HG03045 (cell line): ENCODE measurements around the gene SPTBN2.
"Not testable (repeated sequence)": the region's sequence is repeated elsewhere in the genome, so short reads cannot be mapped to it uniquely, and the experiment has no call there.

Experiments used
- ATAC-seq: cut with Tn5 transposase; IDR thresholded peaks from one replicate; pipeline ENCODE4 v1.9.1; 2021; ENCODE audit warnings: mild to moderate bottlenecking, moderate library complexity; ENCODE audit not compliant: unreplicated experiment

Gene SPTBN2

DNA sequence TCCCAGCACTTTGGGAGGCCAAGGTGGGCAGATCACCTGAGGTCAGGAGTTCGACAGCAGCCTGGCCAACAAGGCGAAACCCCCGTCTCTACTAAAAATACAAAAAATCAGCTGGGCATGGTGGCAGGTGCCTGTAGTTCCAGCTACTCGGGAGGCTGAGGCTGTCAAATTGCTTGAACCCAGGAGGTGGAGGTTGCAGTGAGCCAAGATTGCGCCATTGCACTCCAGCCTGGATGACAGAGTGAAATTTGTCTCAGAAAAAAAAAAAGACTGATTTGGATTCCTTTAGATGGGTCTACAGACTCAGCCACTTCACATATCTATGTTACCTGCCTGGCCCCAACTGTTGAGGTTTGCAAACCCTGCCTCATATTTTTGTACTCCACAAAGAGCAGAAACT, 4.8 kb downstream of the SPTBN2 start:
- not testable (repeated sequence) for ATAC-seq

DNA sequence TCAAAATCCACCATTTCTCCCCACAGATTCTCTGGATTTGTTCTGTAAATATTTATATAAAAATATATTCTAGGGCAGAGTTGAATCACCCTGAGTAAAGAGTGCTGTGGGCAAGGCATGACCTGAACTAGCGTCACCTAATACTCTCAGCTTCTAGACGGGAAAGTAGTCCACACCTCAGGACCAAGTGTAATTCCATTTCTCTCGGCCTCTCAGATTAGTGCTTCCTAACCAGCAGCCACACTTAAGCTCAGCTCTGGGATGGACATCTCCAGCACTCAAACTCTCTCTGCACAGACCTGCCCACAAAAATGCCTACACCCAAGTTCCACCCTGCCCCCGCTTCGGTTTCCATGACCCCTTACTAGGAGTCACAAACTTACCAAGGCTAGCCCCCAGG, 5.3 kb downstream of the SPTBN2 start:
- ATAC-seq, result no peak

DNA sequence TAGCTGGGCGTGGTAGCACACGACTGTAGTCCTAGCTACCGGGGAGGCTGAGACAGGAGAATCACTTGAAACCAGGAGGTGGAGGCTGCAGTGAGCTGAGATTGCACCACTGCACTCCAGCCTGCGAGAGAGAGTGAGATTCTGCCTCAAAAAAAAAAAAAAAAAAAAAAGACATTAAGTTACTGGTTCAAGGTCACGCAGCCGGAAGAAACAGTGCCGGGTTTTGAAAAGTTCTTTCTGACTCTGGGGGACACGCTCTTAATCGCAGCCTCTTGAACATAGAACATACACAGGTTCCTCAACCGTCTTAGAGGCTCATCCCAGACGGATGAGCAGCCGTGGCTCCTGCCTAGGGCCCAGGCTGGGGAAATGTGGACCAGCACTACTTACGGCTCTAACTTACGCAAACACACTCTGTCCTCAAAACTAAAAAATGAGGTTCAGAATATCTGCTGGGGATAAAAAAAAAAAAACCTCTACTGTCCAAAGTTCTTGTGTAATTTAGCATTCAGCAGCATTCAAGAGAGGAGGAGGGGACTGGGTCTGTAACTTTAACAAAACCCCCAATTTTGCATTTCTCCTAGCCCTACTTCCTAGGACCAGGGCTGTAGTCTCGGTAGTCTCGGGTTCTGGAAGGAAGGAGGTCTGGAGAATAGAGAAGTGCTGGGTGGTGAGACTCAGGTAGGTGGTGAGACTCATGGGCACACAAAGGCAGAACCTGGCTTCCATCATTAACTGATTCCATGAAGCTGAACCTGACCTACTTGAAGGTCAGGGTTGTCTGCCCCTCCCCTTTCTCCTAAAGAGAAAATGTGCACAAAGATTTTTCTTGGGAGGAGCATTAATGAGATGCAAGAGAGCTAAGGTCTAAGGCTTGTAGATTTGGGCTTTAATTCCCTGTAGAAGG, 6.0 kb downstream of the SPTBN2 start:
- ATAC-seq, result no peak

DNA sequence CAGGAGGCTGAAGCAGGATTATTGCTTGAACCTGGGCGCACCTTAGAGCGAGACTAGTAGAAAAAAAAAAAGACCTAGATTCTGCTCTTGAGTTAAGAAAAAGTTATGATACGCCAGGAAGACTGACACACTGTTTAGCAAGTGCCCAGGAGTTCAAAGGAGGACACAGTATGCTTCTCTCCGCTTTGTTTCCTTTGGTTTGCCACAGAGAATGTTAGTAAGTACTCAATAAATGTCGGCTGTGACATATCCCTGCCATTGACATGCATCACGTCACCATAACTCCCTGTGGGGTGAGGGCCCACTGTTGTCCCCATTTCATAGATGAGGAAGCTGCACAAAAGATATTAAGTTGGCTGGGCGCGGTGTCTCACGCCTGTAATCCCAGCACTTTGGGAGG, 7.1 kb downstream of the SPTBN2 start:
- no peak for ATAC-seq

DNA sequence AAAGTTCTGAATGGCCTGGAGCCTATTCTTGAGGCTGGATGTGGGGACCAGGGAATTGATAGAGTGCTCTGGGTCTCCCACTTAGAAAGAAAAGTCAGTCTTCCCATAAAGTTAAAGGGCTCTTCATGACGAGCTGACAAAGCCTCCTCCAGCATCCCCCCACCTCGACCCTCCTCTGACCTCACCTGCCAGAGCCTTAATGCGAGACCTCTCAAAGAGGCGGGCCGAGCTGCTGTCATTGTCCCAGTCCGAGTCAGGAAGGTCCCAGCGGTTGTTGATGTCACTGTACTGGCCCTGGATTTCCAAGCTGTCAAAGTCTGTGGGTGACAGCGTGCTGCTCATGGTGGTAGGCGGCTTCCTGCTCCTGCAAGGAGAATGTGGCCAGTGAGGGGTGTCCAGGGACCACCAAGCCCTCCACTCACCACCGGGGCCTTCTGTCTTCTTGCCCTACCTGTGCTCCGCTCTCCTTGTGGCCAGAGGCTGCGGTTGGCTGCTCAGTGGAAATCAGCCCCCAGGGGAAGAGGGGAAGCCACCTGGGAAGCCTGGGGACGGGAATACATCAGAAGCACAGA, 8.0 kb downstream of the SPTBN2 start:
- ATAC-seq, result no peak

DNA sequence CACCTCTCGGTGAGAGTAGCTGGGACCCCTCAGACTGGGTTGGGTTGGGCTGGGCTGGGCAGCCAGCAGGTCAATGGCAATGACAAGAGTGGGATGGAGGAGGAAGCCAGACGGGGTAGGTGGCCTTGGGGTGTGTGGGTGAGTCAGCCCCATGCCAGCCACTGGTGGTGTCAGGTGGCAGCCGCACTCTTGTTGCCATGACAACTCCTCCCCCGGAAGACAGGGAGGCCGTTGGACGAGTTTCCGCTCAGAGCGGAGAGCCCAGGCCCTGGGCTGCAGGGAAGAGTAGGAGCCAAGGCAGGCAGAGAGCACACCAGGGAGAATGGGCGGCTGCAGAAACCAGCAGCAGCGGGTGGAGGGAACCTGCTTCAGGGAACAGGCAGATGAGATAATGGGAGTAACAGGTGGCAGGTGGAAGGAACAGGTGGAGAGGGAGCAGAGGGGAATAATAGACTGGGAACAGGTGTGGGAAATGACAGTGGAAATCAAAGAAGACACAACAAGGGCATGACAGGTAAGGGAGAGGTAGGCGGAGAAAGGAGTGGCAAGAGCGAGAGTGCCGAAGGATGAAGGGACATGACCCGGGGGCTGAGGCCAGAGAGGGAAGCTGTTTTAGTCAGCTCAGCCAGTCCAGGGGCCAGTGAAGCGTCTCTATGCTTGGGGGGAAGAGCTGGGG, 8.7 kb downstream of the SPTBN2 start:
- ATAC-seq, result no peak

DNA sequence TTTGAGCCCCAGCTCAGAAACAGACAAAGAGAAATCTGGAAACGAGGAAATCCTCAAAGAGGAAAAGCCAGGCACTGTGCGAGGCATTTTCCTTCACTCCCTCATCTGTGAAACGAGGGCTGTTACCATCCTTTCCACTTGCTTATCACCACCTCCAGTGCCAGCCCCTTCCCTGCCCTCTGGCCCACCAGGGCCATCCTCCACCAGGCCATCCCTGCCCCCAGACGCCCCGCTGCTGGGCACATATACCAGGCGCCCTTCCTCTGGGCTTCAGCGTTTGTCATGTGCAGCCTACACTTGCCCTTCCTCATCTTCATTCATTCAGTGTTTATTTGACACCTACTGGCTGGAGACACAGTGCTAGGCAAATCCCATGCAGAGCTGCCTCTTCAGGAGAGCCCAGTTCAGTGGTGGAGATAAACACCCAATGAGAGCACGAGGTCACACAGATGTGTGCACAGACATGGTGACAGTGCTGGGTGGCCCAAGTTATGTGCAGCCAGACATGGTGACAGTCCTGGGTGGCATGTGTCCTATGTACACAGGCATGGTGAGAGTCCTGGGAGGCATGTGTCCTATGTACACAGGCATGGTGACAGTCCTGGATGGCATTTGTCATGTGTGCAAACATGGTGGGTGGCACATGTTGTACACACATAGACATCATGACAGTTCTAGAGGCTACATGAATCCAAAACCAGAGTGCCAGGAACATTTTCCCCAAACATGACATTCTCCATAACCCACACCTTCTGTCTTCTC, 9.7 kb downstream of the SPTBN2 start:
- ATAC-seq, result no peak

DNA sequence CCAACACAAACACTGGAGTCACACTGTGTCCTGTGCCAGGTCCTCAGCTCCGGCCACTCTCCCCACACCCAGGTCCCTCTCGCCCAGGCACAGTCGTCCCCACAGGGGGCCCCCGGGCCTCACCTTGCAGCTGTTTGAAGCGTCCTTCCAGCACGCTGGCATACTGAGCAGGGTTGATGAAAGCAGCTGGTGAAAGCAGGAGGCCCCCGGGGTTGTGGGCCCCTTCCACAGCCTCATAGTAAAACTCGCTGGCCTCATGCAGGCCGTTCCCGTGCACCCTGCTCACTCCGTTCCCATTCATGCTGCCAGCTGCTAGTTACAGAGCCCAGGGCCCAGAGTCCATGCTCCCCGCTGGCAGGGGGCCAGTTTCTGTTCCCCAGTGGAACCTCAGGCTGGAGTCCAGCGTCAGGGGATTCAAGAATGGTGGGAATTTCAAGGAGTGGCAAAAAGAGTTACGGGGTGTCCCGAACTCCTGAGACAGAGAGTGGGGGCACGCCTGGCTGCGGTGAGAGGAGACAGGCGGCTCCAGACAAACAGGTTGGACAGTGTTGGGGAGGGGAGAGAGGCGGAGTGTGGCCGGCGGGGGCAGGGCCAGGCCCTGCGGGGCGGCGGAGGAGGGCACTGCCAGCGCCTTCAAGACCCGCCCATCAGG, 10.6 kb downstream of the SPTBN2 start:
- no peak for ATAC-seq

DNA sequence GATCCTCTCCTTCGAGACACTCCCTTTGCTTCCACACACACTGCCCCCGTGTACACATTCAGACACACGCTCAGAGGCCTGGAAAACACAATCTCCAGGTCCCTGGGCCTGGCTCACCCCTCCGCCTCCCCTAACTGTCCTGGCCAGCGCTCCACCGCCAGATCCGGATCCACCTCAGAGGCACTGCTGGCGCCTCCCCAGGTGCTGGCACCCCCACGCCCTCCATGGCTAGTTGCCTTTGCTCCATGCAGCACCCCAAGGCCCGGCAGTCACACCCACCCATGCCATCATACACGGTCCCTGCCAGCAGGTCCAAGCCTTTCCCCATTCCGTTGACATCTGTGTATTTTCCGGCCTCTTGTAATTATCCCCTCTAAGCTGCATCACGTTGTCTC, 11.1 kb downstream of the SPTBN2 start:
- ATAC-seq, result no peak

DNA sequence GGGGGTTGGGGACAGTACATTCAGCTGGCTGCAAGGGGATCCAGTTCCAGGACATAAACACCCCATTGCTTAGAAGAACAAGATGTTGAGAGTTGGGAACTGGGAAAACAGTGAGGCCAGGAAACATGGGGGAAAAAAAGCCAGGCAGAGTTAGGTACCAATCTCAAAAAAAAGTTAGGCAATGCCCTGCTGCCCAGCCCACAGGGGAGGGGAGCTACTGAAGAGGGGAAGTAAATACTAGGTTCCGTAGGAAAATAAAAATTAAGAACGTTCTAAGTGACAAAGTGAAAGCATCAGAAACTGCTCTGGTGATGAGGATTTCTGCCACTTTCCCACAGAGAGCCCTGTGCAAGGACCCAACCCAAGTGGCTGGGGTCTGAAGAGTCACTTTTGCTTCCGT, 12.0 kb downstream of the SPTBN2 start:
- ATAC-seq, result no peak

DNA sequence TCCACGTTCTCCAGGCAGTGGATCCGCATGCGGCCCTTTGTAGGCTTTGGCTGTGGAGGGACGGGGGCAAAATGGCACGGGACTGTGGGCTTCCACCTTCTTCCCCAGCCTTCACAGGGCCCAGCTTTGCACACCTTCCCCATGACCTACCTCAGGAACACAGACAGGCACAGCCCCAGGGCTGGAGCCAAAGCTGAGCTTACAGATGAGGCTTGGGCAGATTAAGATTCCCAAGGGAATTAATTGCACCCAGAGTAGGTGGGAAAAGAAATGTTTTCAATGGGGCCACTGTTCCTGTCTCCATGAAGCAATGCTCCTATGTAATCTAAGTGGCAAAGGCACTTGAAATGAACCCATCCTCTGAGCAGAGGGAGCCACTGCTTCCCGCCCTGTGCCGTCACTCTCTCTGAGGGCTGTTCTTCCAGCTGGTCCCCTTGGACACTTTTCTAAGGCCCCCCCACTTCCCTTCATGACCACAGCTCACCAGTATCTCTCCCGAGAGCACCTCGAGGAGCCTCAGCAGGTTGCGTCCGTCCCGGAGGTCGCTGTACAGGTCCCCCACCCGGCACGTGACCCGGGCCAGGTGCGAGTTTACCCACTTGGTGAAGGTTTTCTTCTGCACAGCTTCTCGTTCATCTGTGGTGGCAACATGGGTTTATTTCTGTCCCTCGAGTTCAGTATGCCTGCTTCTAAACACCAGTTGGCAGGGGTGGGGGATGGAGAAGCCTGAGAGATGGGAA, 13.5 kb downstream of the SPTBN2 start:
- no peak for ATAC-seq

DNA sequence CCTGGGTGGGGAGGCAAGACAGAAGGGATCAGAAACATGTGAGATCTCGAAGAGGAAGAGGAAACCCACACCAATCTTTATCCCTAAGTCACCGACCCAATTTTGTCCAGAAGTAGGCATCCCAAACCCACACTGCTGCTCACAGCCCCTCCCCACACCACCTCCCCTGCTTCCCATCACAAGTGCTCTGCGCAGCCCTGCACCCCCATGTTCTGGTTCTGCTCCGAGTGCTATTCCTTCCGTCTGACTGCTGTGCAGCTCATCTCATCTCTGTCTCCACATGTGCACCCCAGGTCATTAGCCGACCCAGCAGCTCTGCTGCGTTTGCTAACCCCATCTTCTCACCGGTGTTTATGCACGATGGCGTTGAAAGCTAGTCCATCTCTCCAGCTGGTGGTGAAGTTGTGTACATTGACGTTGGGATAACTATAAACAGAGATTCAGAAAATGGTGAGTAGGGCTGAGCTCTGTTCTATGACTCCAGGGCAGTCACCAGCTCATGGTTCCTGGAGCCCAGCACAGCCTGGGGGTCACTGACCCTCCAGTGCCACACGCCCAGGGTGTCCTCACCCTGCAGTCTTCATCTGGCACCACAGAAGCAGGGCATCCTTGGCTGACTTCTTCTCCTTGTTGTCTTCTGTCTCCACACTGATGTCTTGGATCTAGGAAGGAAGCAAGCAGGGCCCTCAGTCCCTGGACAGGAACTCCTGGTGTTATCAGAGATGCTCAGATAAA, 15.1 kb downstream of the SPTBN2 start:
- ATAC-seq, result no peak

DNA sequence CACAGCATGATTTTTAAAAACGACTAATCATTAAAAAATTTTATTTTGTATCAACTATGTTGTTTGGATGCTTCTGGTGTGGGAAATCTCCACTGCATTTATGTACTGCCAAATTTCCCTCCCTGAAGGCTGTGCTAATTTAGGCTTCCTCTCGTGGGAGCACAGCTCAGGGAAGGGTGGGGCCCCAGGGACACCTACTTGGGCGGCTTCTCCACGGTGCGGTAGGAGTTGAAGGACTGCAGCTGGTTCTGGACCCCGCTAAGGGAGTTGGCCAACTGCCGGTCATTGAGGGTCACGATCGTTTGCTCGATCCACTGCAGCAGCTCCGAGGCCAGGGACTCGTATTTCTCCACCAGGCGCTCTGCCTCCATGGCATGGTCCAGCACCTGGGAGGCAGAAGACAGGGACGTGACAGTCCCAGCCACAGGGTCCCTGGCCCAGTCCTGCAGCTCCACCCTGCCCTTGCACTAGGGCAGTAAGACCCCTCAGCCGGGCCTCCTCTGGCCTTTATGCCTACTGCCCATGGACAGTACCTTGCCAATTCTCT, 18.6 kb downstream of the SPTBN2 start:
- no peak for ATAC-seq

DNA sequence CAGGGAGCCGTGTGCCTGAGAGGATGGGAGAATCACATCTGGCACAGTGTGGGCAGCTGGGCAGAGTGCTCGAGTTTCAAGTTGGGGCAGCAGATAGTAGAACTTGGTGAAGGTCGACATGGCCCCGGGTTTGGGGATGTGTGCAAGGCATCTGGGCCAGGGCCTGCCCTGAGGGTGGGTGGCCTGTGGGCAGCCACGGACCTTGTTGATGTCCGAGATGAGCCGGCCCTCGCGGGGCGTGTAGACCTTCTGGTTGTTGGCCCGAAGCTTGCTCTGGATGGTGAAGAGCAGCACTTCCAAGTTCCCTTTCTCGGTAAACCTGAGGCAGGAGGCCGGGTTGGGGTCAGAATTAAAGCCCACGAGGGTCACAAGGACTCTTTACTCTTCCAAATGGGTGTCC, 20.3 kb downstream of the SPTBN2 start:
- no peak for ATAC-seq

DNA sequence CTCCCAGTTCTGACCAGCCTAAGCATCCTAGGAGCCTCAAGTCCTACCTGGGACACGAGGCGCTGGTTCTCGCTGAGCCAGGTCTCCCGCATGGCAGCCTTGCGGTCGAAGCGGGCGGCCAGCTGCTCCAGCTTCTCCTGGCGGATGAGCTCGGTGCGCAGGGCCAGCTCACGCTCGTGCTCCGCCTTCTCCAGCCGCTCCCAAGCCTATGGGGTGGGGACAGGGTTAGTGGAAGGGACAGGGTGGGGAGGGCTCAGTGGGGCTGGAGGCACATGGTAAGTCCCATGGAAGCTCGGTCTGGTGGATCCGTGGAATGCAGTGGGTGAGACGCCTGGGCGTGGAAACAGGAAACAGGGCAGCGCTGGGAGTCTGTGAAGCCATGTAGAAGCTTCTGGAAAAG, 20.9 kb downstream of the SPTBN2 start:
- ATAC-seq, result no peak

DNA sequence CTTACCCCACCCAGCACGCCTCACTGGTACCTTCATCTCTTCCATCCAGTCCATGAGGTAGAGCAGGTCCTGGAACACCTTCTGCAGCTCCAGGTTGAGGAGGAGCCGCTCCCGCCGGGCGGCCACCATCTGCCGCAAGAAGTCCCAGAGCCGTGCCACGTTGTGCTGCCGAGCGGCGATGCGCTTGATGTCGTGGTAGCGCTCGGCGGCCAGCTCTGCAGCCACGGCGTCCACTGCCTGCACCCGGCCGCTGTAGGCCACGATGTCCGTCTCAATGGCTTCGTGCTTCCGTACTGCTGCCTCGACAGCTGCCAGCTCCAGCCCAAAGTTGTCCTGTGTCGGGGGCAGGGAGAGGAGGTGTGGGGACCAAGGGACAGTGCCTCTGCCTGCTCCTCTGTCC, 21.5 kb downstream of the SPTBN2 start:
- ATAC-seq, result no peak

DNA sequence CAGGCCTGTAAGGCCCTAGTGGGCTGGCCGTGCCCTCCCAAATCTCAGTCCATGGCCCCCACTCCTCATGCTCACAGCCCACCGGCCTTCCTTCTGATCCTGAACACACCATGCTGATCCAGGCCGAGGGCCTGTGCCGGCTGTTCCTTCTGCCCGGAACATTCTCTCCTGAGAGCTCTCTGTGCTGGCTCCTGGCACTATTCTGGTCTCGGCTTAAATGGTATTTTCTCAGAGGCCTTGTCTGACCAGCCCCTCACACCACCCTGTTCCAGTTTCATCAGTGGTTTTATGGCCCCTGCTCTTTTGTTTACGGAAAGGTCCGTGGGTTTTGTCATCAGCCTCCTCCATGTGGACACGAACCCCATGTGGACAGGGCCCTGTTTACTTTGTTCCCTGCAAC, 22.0 kb downstream of the SPTBN2 start:
- ATAC-seq, result no peak

DNA sequence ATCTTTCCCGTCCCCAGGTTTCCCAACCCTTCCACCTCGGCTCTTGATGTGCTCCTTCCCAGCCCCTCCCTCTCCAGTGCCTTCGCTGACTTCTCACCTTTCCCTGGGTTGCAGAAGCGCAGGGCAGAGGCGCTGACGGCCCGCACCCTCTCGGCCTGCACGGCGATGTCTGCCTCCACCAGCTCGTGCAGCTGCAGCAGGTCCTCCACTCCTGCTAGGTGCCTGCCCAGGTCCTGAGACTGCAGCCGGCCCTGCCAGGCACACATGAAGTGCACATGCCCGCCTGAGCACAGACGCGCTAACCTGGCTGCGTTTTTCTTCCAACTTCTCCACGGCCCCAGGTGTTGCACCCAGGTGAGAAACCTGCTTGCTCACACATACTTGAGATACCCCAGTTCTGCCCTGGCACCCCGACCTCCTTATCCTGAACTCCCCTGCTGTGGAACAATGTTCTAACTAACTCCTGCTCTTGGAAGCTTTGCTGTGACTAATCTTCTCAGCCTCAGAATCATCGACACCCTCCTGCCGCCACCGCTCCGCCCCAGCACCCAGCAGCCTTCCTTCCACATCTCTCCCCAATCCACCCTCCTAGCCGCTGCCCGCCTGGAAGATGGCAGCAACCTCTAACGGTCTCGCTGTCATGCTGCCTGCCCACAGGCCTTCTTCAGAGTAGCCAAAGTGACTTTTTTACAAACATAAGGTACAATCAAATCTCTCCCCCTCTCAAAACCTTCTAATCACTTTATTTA, 23.3 kb downstream of the SPTBN2 start:
- no peak for ATAC-seq
